PC-9 (cell line): ENCODE results near the gene SEPTIN14. TPM values are rescaled to one million over a fixed set of nuclear protein-coding genes. Genes with fewer than 3 reads are reported as not detected.
"Not testable (repeated sequence)": the region's sequence is repeated elsewhere in the genome, so short reads cannot be mapped to it uniquely, and the experiment has no call there.

Source experiments
- BruUV-seq: library from RNA; stranded (reverse); fragments of 400-500 nt; replicated peaks from 2 replicates; lab custom pipeline; 2021; lab: Mats Ljungman, UMichigan
- CTCF ChIA-PET: fragments of 300-600 bp; sonication (Branson Sonifier 250); formaldehyde crosslinking; loops from one replicate; lab custom pipeline; 2022; ENCODE audit warnings: antibody characterized with exemption; lab: Charles Lee
- POLR2A ChIA-PET: fragments of 300-600 bp; sonication (Branson Sonifier 250); formaldehyde crosslinking; loops from one replicate; lab custom pipeline; 2022; ENCODE audit warnings: antibody characterized with exemption; ENCODE audit not compliant: unreplicated experiment; lab: Charles Lee
- DNase-seq, 2 experiments: peaks; one replicate each; pipeline versions ENCODE4 v3.0.0 to v3.0.0-alpha.2; 2015 to 2022; ENCODE audit warnings: mixed read lengths in 1 of 2
- H2AFZ ChIP-seq: fragments of 200-600 bp; sonication (generic); 2 replicates; pipeline ENCODE4 v1.8.1; 2017; ENCODE audit warnings: antibody characterized with exemption
- H3F3A ChIP-seq: fragments of 200-600 bp; sonication (generic); 2 replicates; pipeline ENCODE4 v1.8.1; 2017; ENCODE audit warnings: antibody characterized with exemption, mild to moderate bottlenecking, low read depth; ENCODE audit not compliant: insufficient read depth
- H3K27ac ChIP-seq: fragments of 200-600 bp; sonication (generic); 2 replicates; pipeline ENCODE4 v1.6.1; 2016; ENCODE audit warnings: mixed run types
- H3K27me3 ChIP-seq: fragments of 200-600 bp; sonication (generic); 2 replicates; pipeline ENCODE4 v1.6.1; 2016; ENCODE audit warnings: low read depth, mixed run types; ENCODE audit not compliant: insufficient read depth
- H3K36me3 ChIP-seq: fragments of 200-600 bp; sonication (generic); 2 replicates; pipeline ENCODE4 v1.6.1; 2016; ENCODE audit warnings: low read depth, mixed run types
- H3K4me1 ChIP-seq: fragments of 200-600 bp; sonication (generic); replicated peaks from 2 replicates; pipeline ENCODE4 v1.6.1; 2016; ENCODE audit warnings: mixed run types; ENCODE audit not compliant: insufficient read depth
- H3K4me2 ChIP-seq: fragments of 200-600 bp; sonication (generic); 2 replicates; pipeline ENCODE4 v1.6.1; 2017; ENCODE audit warnings: mixed run types
- H3K4me3 ChIP-seq: fragments of 200-600 bp; sonication (generic); 2 replicates; pipeline ENCODE4 v1.6.1; 2016; ENCODE audit warnings: mixed run types
- H3K79me2 ChIP-seq: fragments of 200-600 bp; sonication (generic); 2 replicates; pipeline ENCODE4 v1.6.1; 2017; ENCODE audit warnings: low read depth, mixed run types
- H3K9me2 ChIP-seq: fragments of 200-600 bp; sonication (generic); 2 replicates; pipeline ENCODE4 v1.8.1; 2017; ENCODE audit warnings: mild to moderate bottlenecking; ENCODE audit not compliant: insufficient read depth
- H3K9me3 ChIP-seq: fragments of 200-600 bp; sonication (generic); 2 replicates; pipeline ENCODE4 v1.8.1; 2016; ENCODE audit warnings: low read depth; ENCODE audit not compliant: insufficient read depth
- H4K20me1 ChIP-seq: fragments of 200-600 bp; sonication (generic); 2 replicates; pipeline ENCODE4 v1.8.1; 2017; ENCODE audit not compliant: insufficient read depth
- EZH2 ChIP-seq: fragments of 200-600 bp; sonication (generic); IDR thresholded peaks from 2 replicates; pipeline ENCODE4 v1.8.0; 2017; ENCODE audit warnings: antibody characterized with exemption, low read depth
- intact Hi-C: fragments of 100-400 bp; cut with micrococcal nuclease; formaldehyde crosslinking; loops from one replicate; pipeline ENCODE4 v1.10.0; 2022; ENCODE audit not compliant: unreplicated experiment
- total RNA-seq: library from RNA; stranded (reverse); gene quantifications from 2 replicates; pipeline ENCODE4 v1.2.3, GENCODE V29; 2021
- TF ChIP-seq, protein P1 (sequence below): fragments of 200-600 bp; sonication (generic); conservative IDR thresholded peaks from 2 replicates; pipeline ENCODE4 v1.6.1; 2017; ENCODE audit warnings: mixed run types, antibody characterized with exemption, mild to moderate bottlenecking, moderate library complexity

The SEPTIN14 gene
- total RNA-seq, 1 experiment from 2014 or later, result not detected

DNA sequence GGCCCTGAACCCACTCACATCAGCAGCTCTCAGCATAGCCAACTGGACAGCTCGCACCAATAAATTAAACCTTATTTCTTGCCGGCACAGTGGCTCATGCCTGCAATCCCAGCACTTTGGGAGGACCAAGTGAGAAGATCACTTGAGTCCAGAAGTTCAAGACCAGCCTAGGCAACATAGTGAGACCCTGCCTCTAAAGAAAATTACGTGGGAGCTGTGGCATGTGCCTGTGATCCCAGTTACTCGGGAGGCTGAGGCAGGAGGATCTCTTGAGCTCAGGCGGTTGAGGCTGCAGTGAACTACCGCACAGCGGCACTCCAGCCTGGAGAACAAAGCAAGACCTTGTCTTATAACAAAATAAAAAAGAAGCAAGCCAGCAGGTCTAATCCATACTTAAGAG is 75.7 kb downstream of the SEPTIN14 start:
- H3K79me2 ChIP-seq, result no peaks in the 10 kb centered on the region
- intact Hi-C loops, result no loop called here

DNA sequence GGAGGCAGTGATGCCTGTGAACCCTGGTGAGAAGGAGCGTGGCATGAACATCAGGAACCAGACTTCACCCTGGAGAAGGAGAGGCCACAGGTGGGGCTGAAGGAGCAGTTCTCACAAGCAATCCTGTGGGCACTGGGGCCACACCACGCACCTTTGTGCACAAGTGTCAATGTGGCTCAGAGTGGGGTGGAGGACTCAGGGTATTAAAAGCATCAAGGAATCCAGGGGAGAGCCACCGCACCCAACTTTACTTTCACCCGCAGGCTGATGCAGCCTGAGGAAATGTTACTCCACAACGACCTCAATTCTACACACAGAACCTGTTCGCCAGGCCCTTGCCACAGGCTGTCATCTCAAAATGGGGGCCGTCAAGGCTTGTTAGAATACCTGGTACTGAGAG is 77.1 kb downstream of the SEPTIN14 start:
- DNase-seq, H2AFZ ChIP-seq, H3K9me3 ChIP-seq, H3K4me2 ChIP-seq, H3K27ac ChIP-seq, H3K9me2 ChIP-seq, H3F3A ChIP-seq, H3K4me3 ChIP-seq, H3K4me1 ChIP-seq, H3K36me3 ChIP-seq, POLR2A ChIA-PET, intact Hi-C loops, BruUV-seq, H3K27me3 ChIP-seq, H3K79me2 ChIP-seq, H4K20me1 ChIP-seq, CTCF ChIA-PET: not testable (repeated sequence)

More for the DNA sequence above, 75.7 kb downstream of the SEPTIN14 start:
- ChIA-PET POLR2A (no interaction called here), CTCF (interaction anchor here (0.5 to 0.7 kb wide), 2 partner anchors 134 to 286 kb away, joined by 3 to 5 read pairs; no protein-coding TSS in a partner anchor)
- Histone ChIP-seq H3F3A (no peaks in the 10 kb centered on the region), H3K27me3 (no peaks in the 10 kb centered on the region), H3K4me1 (no peaks in the 10 kb centered on the region), H3K9me2 (no peaks in the 10 kb centered on the region), H3K4me3 (no peak overlapping the region), H2AFZ (no peak overlapping the region), H3K4me2 (no peak overlapping the region), H3K27ac (no peak overlapping the region), H3K36me3 (no peaks in the 10 kb centered on the region), H3K9me3 (no peaks in the 10 kb centered on the region), H4K20me1 (no peaks in the 10 kb centered on the region)
- no TSS peak for BruUV-seq
- no peak for DNase-seq
- no peak for TF ChIP-seq EZH2
- TF ChIP-seq, protein P1, sequence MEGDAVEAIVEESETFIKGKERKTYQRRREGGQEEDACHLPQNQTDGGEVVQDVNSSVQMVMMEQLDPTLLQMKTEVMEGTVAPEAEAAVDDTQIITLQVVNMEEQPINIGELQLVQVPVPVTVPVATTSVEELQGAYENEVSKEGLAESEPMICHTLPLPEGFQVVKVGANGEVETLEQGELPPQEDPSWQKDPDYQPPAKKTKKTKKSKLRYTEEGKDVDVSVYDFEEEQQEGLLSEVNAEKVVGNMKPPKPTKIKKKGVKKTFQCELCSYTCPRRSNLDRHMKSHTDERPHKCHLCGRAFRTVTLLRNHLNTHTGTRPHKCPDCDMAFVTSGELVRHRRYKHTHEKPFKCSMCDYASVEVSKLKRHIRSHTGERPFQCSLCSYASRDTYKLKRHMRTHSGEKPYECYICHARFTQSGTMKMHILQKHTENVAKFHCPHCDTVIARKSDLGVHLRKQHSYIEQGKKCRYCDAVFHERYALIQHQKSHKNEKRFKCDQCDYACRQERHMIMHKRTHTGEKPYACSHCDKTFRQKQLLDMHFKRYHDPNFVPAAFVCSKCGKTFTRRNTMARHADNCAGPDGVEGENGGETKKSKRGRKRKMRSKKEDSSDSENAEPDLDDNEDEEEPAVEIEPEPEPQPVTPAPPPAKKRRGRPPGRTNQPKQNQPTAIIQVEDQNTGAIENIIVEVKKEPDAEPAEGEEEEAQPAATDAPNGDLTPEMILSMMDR, result no peak

DNA sequence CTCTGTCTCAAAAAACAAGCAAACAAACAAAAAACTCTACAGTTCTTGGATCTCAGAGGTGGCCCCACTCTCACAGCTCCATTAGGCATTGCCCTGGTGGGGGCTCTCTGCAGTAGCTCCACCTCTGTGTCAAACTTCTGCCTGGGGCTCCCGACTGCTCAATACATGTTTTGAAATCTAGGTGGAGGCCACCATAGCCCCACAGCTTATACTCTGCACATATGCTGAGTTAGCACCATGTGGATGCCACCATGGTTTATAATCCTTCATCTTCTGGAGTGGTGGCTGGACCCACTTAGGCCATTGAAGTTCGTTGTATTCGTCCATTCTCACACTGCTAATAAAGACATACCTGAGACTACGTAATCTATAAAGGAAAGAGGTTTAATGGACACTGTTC is 78.4 kb downstream of the SEPTIN14 start:
- TF ChIP-seq, protein P1, result no peak
- no peak for TF ChIP-seq EZH2
- no peak for DNase-seq
- no peaks in the 10 kb centered on the region for H3K27me3 ChIP-seq
- no peaks in the 10 kb centered on the region for H3K9me3 ChIP-seq
- H3K9me2 ChIP-seq, result no peaks in the 10 kb centered on the region
- BruUV-seq, result no TSS peak
- no peaks in the 10 kb centered on the region for H4K20me1 ChIP-seq
- no peaks in the 10 kb centered on the region for H3F3A ChIP-seq
- intact Hi-C loops, result no loop called here
- H3K4me2 ChIP-seq, result no peak overlapping the region
- H3K79me2 ChIP-seq, result no peaks in the 10 kb centered on the region
- no peaks in the 10 kb centered on the region for H3K4me1 ChIP-seq
- CTCF ChIA-PET, result no interaction called here
- POLR2A ChIA-PET, result no interaction called here
- H2AFZ ChIP-seq, result no peak overlapping the region
- no peak overlapping the region for H3K4me3 ChIP-seq
- no peak overlapping the region for H3K27ac ChIP-seq
- no peaks in the 10 kb centered on the region for H3K36me3 ChIP-seq

DNA sequence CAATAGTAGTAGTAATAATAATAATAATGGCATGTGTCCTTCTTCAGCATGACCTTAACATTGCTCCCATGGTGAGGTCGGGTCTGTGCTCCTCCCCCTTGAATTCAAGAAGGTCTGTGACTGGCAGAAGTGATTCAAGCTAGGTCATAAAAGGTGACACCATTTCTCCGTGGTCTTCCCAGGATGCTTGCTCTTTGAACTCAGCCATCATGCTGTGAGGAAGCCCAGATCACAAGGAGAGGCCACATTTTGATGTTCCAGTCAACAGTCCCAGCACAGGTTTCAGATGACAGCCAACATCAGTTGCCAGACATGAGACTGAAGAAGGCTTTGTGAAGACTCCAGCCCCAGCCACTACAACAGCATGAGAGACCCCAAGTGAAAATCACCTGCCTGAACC is 83.9 kb downstream of the SEPTIN14 start:
- H3K79me2 ChIP-seq, result no peaks in the 10 kb centered on the region
- ChIA-PET CTCF (no interaction called here), POLR2A (no interaction called here)
- intact Hi-C loops, result no loop called here
- H3K4me2 ChIP-seq, result no peak overlapping the region
- no peak overlapping the region for H3K4me3 ChIP-seq
- H3K36me3 ChIP-seq, result no peaks in the 10 kb centered on the region
- no peaks in the 10 kb centered on the region for H3K9me3 ChIP-seq
- no peak for TF ChIP-seq EZH2
- TF ChIP-seq, protein P1, result no peak
- H3F3A ChIP-seq, result no peaks in the 10 kb centered on the region
- BruUV-seq, result no TSS peak
- no peak for DNase-seq
- H3K27ac ChIP-seq, result no peak overlapping the region
- H2AFZ ChIP-seq, result no peak overlapping the region
- H3K9me2 ChIP-seq, result no peaks in the 10 kb centered on the region
- no peaks in the 10 kb centered on the region for H3K27me3 ChIP-seq
- no peaks in the 10 kb centered on the region for H3K4me1 ChIP-seq
- H4K20me1 ChIP-seq, result no peaks in the 10 kb centered on the region
